ENCODE results near the gene ACOD1.

ACOD1 gene

DNA sequence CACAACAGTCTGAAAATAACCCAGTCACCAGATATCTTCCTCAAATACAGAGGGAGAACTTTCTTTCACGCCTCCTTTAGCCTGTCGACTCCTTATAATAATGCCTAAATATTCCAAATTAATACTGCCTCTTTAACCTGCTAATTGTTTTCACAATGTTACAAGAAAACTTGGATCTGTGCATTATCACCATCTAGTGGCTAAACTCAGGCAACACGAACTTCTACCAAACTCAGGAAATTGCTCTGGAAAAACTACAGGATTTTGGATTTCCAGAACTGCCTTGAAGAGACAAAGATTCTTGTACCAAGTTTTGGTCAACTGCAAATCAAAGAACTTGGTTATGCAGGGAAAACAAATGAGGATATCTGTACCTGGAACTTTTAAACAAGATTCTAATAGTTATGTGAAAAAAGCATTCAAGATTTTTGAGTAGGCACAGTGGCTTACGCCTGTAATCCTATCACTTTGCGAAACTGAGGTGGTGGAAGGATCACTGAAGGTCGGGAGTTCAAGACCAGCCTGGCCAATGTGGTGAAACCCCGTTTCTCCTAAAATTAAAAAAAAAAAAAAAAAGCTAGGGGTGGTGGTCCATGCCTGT lies 54.4 kb downstream of the ACOD1 start:
- TF ChIP-seq EZH2phosphoT487 (IDR thresholded peaks at IDR 0.05; ENCODE audit: borderline replicate concordance, low read length), result no peak
- TF ChIP-seq, protein P1, sequence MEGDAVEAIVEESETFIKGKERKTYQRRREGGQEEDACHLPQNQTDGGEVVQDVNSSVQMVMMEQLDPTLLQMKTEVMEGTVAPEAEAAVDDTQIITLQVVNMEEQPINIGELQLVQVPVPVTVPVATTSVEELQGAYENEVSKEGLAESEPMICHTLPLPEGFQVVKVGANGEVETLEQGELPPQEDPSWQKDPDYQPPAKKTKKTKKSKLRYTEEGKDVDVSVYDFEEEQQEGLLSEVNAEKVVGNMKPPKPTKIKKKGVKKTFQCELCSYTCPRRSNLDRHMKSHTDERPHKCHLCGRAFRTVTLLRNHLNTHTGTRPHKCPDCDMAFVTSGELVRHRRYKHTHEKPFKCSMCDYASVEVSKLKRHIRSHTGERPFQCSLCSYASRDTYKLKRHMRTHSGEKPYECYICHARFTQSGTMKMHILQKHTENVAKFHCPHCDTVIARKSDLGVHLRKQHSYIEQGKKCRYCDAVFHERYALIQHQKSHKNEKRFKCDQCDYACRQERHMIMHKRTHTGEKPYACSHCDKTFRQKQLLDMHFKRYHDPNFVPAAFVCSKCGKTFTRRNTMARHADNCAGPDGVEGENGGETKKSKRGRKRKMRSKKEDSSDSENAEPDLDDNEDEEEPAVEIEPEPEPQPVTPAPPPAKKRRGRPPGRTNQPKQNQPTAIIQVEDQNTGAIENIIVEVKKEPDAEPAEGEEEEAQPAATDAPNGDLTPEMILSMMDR (IDR thresholded peaks at IDR 0.05; ENCODE audit: low read depth, low read length, poor library complexity, severe bottlenecking), result peak; percentile 64
- H3K36me3 ChIP-seq (ENCODE audit: control insufficient read depth, low read length), result peaks cover 73% of the 10 kb centered on the region
- H3K27ac ChIP-seq (ENCODE audit: low read depth, low read length), result no peak overlapping the region
- no peaks in the 10 kb centered on the region for H3K9me3 ChIP-seq (ENCODE audit: control insufficient read depth, insufficient read depth, low read length)
- no peak overlapping the region for H3K4me2 ChIP-seq (ENCODE audit: low read length)
- peaks cover 8% of the 10 kb centered on the region for H3K79me2 ChIP-seq (ENCODE audit: control insufficient read depth, low read length)
- H3F3A ChIP-seq (ENCODE audit: control insufficient read depth, insufficient read depth), result peaks cover 13% of the 10 kb centered on the region
- no peaks in the 10 kb centered on the region for H3K27me3 ChIP-seq (ENCODE audit: control insufficient read depth, low read length)
- H3K4me1 ChIP-seq (ENCODE audit: control insufficient read depth, low read length), result no peaks in the 10 kb centered on the region
- no peak overlapping the region for H3K4me3 ChIP-seq (ENCODE audit: low read length)
- no peaks in the 10 kb centered on the region for H3K9me2 ChIP-seq (replicated peaks; ENCODE audit: control insufficient read depth, low read length)
- no peaks in the 10 kb centered on the region for H4K20me1 ChIP-seq (ENCODE audit: control insufficient read depth, insufficient read depth, low read depth, low read length)
